ENCODE results near the gene TGOLN2.

TGOLN2 gene

DNA sequence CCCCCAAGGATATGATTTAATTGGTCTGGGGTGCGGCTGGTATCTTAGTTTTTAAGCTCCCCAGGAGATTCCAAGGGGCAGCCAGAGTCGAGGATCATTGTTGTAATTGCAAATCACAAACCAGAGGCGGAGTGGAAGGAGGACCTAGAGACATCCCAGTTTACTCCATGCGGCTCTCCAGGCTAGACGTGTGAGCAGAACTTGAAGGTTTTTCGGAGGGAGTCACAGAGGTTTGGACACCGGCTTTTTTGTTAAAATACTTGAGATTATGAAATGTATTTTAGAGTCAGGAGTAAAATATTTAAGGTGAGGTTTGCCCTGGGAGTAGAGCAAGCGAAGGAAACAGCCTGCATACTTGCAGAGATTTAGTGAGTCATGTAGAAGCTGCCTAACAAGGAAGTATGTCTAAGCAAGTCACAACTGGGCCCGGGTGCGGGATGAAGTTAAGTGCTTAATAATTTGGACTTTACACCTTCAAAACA is 39.5 kb downstream of the TGOLN2 start:
- TF ChIP-seq, protein P1, sequence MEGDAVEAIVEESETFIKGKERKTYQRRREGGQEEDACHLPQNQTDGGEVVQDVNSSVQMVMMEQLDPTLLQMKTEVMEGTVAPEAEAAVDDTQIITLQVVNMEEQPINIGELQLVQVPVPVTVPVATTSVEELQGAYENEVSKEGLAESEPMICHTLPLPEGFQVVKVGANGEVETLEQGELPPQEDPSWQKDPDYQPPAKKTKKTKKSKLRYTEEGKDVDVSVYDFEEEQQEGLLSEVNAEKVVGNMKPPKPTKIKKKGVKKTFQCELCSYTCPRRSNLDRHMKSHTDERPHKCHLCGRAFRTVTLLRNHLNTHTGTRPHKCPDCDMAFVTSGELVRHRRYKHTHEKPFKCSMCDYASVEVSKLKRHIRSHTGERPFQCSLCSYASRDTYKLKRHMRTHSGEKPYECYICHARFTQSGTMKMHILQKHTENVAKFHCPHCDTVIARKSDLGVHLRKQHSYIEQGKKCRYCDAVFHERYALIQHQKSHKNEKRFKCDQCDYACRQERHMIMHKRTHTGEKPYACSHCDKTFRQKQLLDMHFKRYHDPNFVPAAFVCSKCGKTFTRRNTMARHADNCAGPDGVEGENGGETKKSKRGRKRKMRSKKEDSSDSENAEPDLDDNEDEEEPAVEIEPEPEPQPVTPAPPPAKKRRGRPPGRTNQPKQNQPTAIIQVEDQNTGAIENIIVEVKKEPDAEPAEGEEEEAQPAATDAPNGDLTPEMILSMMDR (conservative IDR thresholded peaks at IDR 0.05), result no peak
- no peak for TF ChIP-seq ZFX (IDR thresholded peaks at IDR 0.05)
- H3K27ac ChIP-seq, result no peak overlapping the region

DNA sequence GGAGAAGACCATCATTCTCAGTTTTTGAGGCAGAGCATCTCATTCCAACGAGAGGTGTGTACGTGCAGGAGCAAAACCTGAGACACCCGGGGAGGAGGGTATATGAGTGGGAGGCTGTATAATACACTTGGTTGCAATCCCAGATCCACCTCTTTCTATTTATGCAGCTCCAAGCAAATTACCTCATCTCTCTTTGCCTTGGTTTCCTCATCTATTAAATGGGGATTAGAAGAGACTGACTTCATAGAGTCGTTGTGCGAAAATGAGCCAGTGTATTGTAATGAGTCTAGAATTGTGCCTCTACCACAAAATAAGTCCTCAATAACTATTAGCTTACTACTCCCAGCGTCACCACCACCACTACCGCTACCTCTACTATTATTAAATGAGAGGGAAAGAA is 40.1 kb downstream of the TGOLN2 start:
- H3K27ac ChIP-seq, result no peak overlapping the region

DNA sequence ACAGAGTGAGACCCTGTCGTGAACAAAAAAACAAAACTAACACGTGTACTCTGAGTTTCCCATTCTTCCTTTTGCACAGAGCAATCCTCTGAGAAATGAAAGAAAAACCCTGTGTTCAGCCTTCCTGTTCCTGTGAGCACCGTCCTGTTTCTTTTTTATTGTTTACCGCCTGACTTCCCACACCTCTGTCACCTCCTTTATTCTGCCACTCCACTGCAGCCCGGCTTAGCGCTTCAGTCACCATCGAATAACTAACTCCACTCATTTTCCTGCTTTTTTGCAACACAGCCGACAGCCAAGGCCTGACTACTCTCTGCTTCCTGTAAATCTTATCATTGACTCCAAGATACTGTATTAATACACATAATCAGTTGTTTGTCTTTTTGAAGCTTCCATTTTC is 40.9 kb downstream of the TGOLN2 start:
- TF ChIP-seq ZFX (IDR thresholded peaks at IDR 0.05), result no peak
- TF ChIP-seq, protein P1 (conservative IDR thresholded peaks at IDR 0.05), result no peak
- H3K27ac ChIP-seq, result no peak overlapping the region

More for the DNA sequence above, 40.1 kb downstream of the TGOLN2 start:
- TF ChIP-seq, protein P1 (conservative IDR thresholded peaks at IDR 0.05), result no peak
- TF ChIP-seq ZFX (IDR thresholded peaks at IDR 0.05), result no peak

DNA sequence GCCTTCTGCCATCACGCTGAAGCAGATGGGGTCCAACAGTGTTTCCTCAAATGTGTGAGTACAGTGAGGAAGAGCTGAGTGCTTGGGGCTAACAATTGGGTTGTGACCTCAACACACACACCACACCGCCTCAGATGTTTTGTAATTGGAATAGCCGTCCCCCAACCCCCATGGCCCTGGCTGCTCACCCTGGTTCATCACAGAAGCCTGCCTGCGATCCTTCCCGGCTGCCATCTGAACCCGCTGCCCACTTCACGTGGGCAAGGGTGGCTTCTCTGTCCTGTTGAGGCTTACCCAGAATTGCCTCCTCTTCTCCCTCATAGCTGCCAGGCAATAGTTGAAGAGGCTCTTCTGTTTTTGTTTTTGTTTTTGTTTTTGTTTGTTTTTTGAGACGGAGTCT is 44.1 kb downstream of the TGOLN2 start:
- H3K27ac ChIP-seq, result no peak overlapping the region
- TF ChIP-seq, protein P1 (conservative IDR thresholded peaks at IDR 0.05), result no peak
- TF ChIP-seq ZFX (IDR thresholded peaks at IDR 0.05), result no peak

DNA sequence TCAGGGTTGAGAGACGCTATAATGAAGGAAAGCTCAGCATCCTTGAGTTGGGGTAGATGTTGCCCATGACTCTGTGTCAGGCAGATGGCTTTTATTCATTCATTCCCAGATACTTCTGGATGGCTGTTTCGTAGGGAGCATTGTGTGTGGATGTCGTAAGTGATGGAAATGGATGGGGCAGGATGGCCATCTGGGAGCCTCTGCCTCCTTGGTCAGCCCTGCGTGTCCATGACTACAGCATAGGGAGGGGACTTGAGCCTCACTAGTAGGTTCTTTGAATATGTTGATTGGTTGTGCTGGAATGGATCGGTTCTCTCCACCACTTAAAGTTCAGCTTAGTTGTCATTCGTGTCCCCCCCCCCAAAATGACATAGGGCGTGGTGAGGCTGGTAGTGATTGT is 44.9 kb downstream of the TGOLN2 start:
- TF ChIP-seq, protein P1 (conservative IDR thresholded peaks at IDR 0.05), result no peak
- TF ChIP-seq ZFX (IDR thresholded peaks at IDR 0.05), result no peak
- no peak overlapping the region for H3K27ac ChIP-seq

DNA sequence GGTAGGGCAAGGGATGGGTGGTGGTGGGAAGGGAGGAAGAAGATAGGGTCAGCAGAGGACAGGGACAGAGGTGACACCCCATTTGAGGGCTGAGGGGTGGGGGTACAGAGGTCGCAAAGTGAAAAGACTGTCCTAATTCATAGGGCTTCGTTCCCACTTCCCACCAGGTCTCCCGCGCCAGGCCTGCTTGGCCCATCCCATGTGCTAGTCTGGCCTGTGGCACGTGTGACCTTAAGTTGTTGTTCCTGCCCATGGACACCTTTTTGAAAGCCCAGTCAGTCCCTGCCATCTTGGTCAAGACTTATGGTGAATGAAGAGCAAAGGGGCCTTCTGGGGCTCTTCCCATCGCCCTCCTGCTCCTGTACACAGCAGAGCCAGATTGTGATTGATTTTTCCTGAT is 46.2 kb downstream of the TGOLN2 start:
- H3K27ac ChIP-seq, result no peak overlapping the region
- TF ChIP-seq ZFX (IDR thresholded peaks at IDR 0.05), result no peak
- TF ChIP-seq, protein P1 (conservative IDR thresholded peaks at IDR 0.05), result no peak

DNA sequence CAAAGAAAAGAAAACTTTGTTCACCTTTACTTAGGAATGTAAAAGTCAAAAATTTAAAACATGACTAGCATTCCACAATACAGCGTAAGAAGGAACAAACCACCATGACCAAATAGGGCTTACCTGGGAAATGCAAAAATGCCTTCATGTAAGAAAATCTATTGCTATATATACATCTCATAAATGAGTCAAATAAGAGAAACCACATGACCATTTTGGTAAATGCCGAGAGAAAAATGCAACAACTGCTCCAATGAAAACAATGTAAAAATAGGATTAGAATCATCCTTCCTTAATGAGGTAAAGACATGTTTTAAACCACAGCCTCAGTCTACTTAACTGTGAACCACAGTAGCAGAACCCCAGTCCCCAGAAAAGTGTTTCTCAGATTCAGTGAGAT is 49.4 kb downstream of the TGOLN2 start:
- H3K27ac ChIP-seq, result no peak overlapping the region
- TF ChIP-seq ZFX (IDR thresholded peaks at IDR 0.05), result no peak
- TF ChIP-seq, protein P1 (conservative IDR thresholded peaks at IDR 0.05), result no peak

Measured in C4-2B (cell line).